Stimulated activated CD4-positive, alpha-beta T cell treated with anti-CD3 and anti-CD28 coated beads, Interleukin-15, amount 100 ng/mL, for 24 hours (primary cell): Measurements from ENCODE around the gene RTKN.

ENCODE experiments used
- DNase-seq: peaks from one replicate; pipeline ENCODE4 v3.0.0-alpha.2; 2020

RTKN gene

GRCh38 chr2:74415762-74416395 is 25.9 kb downstream of the RTKN start:
- DNase-seq = no peak

DNA sequence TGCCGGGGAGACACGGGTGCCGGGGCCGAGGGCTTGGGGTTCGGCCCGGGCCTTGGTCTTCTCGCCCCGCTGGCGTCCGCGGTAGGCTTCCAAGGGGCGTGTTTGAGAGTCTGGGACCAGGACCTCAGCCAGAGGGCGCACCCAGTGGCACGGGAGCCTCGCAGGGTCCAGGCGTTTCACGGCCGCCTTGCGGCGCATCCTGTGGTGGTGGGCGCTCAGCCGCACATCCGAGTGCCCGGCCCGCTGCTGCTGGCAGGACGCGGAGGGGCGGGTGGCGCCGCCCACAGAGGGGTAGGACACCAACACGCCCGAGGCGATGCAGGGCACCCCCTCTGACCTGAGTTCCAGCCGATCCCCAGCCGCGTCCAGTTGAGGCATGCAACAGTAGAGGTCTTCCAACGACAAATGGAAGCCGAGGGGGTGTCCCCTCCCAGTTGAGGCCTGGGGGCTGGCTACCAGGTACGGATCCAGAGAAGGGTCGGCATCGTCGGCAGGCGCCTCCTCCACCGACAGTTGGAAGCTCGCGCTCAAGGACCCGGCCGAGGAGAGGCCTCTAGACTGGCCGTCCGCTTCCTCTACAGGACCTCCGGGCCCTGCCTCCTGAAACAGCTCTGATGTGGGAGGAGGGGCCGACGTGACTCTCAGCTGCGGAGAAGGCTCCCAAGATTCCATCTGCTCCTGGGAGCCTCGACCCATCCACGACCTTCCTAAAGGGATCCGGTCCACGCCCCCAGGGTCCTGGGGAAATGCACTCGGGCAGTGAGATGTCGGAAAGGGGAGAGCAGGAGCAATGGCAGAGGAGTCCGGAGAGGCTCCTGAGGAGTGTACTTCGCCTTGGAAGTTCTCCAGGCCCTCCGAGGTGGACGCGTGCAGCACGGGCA is 26.6 kb downstream of the RTKN start:
- peak; percentile 35 for DNase-seq

GRCh38 chr2:74414441-74414840 is 27.3 kb downstream of the RTKN start:
- no peak for DNase-seq

DNA sequence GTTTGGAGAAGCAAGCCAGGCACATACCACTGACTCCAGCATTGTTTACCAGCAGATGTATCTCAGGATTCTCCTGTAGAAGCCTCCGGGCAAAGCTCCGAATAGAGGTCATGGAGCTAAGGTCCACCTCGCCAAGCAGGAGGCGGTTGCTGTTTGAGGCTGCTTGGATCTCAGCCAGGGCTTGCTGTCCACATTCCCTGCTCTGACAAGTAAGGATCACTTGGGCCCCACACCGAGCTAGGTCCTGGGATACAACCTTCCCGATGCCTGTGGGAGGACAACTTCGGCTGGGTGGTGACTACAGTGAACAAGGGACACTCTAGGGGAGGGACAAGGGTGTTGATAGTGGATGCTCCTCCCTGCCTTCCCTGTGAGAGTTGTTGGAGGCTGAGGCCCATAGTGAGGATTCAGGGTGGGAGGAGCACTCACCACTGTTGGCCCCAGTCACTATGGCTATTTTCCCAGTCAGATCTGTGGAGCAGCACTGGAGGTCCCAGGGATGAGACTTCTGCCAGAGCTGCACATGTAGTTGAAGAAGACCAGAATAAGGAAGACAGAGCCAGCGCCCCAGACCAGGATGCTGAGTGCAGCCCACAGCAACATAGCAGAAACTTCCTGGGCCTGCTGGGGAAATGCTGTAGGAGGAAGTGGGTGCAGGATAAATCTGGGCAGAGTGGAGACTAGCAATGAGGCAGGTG is 28.6 kb downstream of the RTKN start:
- no peak for DNase-seq

DNA sequence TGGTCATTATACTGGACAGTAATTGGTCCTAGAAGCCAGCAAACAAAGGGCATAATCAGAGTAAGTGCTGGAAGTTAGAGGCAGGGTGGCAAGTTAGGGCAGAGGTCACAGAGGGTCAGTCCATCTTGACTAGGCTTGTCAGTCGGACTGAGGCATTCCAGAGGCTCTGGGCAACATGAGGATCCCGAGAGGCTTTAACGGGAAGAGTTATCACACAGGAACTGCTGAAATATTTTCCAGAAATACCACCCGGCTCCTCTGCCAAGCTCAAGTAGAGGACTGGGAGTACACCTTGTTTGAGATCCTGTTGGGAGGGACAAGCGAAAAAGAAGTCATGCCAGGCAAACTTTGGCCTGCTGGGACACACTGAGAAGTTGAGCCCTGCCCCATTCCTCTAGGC is 34.1 kb downstream of the RTKN start:
- DNase-seq = no peak

DNA sequence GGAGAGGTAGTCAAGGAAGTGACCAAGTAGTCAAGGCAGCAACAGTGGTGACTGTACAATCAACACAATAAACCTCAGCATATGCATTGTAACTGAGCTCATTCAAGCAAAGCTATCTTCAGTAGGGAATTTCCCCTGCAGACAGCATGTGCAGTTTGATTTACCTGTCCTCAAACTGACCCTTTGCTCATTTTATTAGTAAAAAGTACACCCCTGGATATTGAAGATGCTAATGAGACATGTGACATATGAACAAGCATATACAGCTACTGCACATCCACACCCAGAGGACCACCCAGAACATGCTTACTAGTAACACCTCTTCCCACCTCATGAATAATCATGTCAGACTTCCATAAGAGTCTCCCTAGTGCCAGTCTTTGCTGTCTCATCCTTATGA is 35.7 kb downstream of the RTKN start:
- DNase-seq = no peak

- no peak for DNase-seq
These were observed 39.8 kb downstream of the RTKN start for GRCh38 chr2:74401891-74402290.

GRCh38 chr2:74399785-74400184 is 42.0 kb downstream of the RTKN start:
- no peak for DNase-seq

DNA sequence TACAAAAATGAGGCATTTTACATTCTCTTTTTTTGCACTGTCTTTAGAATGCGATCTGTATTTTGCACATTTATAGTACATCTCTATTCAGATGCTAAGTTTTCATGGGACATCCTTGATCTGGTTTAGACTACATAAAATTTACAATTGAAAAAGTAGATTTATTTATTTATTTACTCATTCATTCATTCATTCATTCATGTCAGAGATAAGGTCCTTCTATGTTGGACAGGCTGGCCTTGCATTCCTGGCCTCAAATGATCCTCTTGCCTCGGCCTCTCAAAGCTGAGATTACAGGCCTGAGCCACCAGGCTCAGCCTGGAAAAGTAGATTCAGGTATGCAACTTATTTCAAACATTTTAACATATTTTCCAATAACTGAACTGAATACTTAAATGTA is 45.6 kb downstream of the RTKN start:
- no peak for DNase-seq

- DNase-seq = no peak
These were observed 48.2 kb downstream of the RTKN start for GRCh38 chr2:74393525-74393924.

GRCh38 chr2:74392449-74392743 is 49.3 kb downstream of the RTKN start:
- no peak for DNase-seq

GRCh38 chr2:74391580-74392448 is 49.9 kb downstream of the RTKN start:
- DNase-seq = peak; percentile 94

DNA sequence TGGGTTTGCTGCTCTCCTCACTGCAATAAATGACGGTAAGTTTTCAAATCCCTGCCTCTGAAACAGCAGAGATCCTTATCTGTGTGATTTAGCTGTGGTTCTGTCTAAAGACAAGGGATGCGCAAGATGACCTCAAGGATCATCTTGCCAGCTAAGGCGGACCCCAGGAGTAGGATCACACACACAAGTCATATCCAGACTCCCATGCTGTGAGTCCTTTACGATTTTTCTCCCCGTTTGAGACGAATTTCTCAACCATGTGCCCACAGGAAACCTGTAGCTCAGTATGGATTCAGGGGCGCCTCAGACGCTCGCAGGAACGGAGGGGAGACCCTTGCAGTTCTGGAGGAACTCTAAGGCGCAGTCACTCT is 50.5 kb downstream of the RTKN start:
- DNase-seq = peak; percentile 13

DNA sequence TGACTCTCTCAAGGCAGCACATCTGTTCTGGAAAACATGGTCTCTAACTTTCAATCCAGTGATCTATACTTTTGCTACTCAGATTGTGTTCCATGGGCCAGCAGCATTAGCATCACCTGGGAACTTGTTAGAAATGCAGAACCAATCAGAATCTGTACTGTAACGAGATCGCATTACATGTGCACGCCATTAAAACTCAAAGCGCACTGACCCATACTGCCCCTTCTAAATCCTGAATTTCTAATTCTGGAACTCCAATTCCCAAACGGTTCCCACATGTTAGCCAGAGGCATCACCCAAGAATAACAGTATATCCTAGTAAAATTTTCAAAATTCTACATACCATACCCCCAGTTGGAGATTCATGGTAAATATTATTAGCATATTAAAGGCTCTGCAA is 51.1 kb downstream of the RTKN start:
- no peak for DNase-seq

DNA sequence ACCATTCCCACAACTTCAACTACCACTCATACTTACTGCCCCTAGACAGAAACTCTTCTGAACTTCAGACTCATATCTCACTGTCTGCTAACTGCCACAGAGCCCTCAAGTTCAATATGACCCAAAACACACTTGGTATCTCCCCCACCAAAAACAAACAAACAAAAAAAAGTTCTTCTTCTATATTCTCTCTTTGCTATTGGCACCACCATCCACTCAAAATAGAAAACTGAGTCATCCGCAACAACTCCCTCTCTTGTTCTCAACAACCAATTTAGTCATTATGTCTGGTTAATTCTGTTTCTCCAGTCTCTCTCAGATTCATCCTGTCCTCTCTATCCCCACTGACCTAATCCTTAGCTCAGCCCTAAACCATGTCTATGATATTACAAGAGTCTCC is 54.4 kb downstream of the RTKN start:
- DNase-seq = no peak

- no peak for DNase-seq
These were observed 56.3 kb downstream of the RTKN start for GRCh38 chr2:74385396-74385795.

DNA sequence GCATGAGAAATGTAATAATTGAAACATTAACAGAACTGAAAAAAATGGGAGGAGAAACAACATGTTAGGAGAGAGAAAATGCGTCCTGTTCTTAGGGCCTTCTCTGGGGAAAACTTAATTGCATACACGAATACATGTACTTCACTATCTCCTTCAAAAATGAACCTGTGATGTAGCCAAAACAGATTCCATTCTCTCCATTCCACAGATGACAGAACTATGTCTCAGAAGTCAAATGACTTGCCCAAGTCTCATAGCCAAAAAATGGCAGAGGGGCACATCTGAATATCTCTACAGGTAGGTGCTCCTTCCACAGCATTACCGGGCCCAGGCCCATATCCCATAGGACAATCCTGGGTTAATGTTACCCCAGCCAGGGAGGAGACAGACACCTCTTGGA is 57.7 kb downstream of the RTKN start:
- no peak for DNase-seq

- DNase-seq = no peak
These were observed 58.5 kb downstream of the RTKN start for GRCh38 chr2:74383254-74383653.

DNA sequence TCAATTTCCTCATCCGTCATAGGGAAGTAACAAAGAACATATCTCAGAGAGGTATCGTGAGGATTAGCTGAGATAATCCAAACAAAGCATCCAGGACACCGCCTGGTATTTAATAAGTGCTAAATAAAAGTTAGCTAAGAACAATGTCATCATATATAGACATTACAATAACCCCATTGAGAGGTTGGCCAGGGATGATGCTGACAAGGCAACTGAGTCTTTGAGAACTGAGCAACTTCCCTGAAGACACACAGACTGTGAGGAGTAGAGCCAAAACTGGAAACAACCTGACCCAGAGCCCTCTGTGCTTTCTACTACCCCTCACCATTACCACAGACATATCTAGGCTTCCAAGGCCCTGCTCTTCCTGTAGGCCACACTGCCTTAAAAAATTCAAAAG is 60.0 kb downstream of the RTKN start:
- no peak for DNase-seq

- peak; percentile 29 for DNase-seq
These were observed 61.6 kb downstream of the RTKN start, which contains the start of gene DCTN1 for GRCh38 chr2:74379851-74380789. TSS of gene DCTN1 (minus strand) at chr2:74380311. CDS start at chr2:74380037, 274 bp downstream.

- no peak for DNase-seq
These were observed 63.7 kb downstream of the RTKN start for GRCh38 chr2:74378007-74378406.

DNA sequence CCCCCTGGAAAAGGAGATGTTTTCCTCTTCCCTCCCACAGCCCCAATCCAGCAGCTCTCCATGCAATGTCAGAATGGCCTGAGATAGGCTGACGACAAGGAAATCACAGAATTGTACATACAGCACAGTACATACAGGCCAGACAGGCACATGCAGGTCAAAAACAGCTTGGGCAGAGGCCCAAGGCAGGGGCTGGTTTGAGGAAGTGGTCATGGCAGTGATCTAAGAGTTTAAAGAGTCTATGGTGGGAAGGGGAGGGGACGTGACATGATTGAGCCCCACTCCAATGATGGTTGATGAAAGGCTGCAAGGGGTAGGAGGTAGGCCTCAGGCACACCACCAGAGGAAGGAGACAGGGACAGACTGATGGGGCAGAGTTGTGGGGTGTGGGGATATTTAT is 65.9 kb downstream of the RTKN start:
- DNase-seq = no peak
